GM23338 (cell line): ENCODE data around the gene ADORA1. TPM values are rescaled to one million over a fixed set of nuclear protein-coding genes. Genes with fewer than 3 reads are reported as not detected.

ENCODE experiments used
- ATAC-seq: fragments of 200-7000 bp; cut with Tn5 transposase; 3 replicates; pipeline ENCODE4 v1.9.1; 2020
- DNase-seq: peaks from one replicate; pipeline ENCODE4 v3.0.0-alpha.2; 2015; ENCODE audit warnings: low spot score
- H2AFZ ChIP-seq: fragments of 200-600 bp; sonication (generic); 2 replicates; pipeline ENCODE4 v1.8.0; 2016; ENCODE audit warnings: antibody characterized with exemption, mild to moderate bottlenecking, moderate library complexity
- H3F3A ChIP-seq: fragments of 200-600 bp; sonication (generic); replicated peaks from 2 replicates; pipeline ENCODE4 v1.8.0; 2017; ENCODE audit warnings: antibody characterized with exemption, mixed run types, low read depth
- H3K27ac ChIP-seq: fragments of 200-600 bp; sonication (generic); 2 replicates; pipeline ENCODE4 v1.6.1; 2016; ENCODE audit warnings: low read depth
- H3K27me3 ChIP-seq: fragments of 200-600 bp; sonication (generic); 2 replicates; pipeline ENCODE4 v1.8.0; 2016; ENCODE audit warnings: mild to moderate bottlenecking, mixed run types, moderate library complexity; ENCODE audit not compliant: insufficient read depth
- H3K36me3 ChIP-seq: fragments of 200-600 bp; sonication (generic); 2 replicates; pipeline ENCODE4 v1.8.0; 2016; ENCODE audit warnings: mild to moderate bottlenecking; ENCODE audit not compliant: insufficient read depth
- H3K4me1 ChIP-seq: fragments of 200-600 bp; sonication (generic); 2 replicates; pipeline ENCODE4 v1.8.0; 2016; ENCODE audit warnings: mild to moderate bottlenecking, moderate library complexity; ENCODE audit not compliant: insufficient read depth
- H3K4me2 ChIP-seq: fragments of 200-600 bp; sonication (generic); 2 replicates; pipeline ENCODE4 v1.7.1; 2017; ENCODE audit warnings: mixed run types
- H3K4me3 ChIP-seq: fragments of 200-600 bp; sonication (generic); 2 replicates; pipeline ENCODE4 v1.6.1; 2016; ENCODE audit warnings: mixed run types
- H3K79me2 ChIP-seq: fragments of 200-600 bp; sonication (generic); replicated peaks from 2 replicates; pipeline ENCODE4 v1.8.0; 2017; ENCODE audit warnings: mild to moderate bottlenecking; ENCODE audit not compliant: insufficient read depth
- H3K9me2 ChIP-seq: fragments of 200-600 bp; sonication (generic); 2 replicates; pipeline ENCODE4 v1.8.0; 2017; ENCODE audit not compliant: insufficient read depth
- H4K20me1 ChIP-seq: fragments of 200-600 bp; sonication (generic); replicated peaks from 2 replicates; pipeline ENCODE4 v1.8.0; 2017; ENCODE audit warnings: mild to moderate bottlenecking; ENCODE audit not compliant: insufficient read depth
- H3K27ac Mint-ChIP-seq: 2 replicates; pipeline ENCODE4 v1.8.0; 2020; ENCODE audit warnings: inconsistent platforms, mild to moderate bottlenecking, moderate library complexity, mixed read lengths
- H3K27me3 Mint-ChIP-seq: 3 replicates; pipeline ENCODE4 v1.8.0; 2022; ENCODE audit warnings: low read depth, mild to moderate bottlenecking, moderate library complexity, mixed read lengths, inconsistent platforms; ENCODE audit not compliant: insufficient read depth, poor library complexity
- H3K36me3 Mint-ChIP-seq: 3 replicates; pipeline ENCODE4 v1.8.0; 2021; ENCODE audit warnings: low read depth, mild to moderate bottlenecking, inconsistent platforms, moderate library complexity, mixed read lengths
- H3K4me1 Mint-ChIP-seq: 3 replicates; pipeline ENCODE4 v1.8.0; 2020; ENCODE audit warnings: mild to moderate bottlenecking, inconsistent platforms, mixed read lengths
- H3K4me3 Mint-ChIP-seq: 3 replicates; pipeline ENCODE4 v1.8.0; 2021; ENCODE audit warnings: moderate library complexity, mild to moderate bottlenecking, inconsistent platforms, mixed read lengths
- H3K9me3 Mint-ChIP-seq: 3 replicates; pipeline ENCODE4 v1.8.0; 2020; ENCODE audit warnings: moderate library complexity, mild to moderate bottlenecking, inconsistent platforms, mixed read lengths
- CTCF ChIP-seq, 2 experiments: fragments of 200-600 bp in 1 of 2; sonication (generic) in 1 of 2; conservative IDR thresholded peaks; 2 replicates each; pipeline versions ENCODE4 v1.5.1 to v1.6.1; 2016 to 2017; ENCODE audit warnings: antibody characterized with exemption in 2 of 2, low read depth in 2 of 2, mild to moderate bottlenecking in 2 of 2, moderate library complexity in 1 of 2
- EZH2 ChIP-seq: fragments of 200-600 bp; sonication (generic); IDR thresholded peaks from one replicate; pipeline ENCODE4 v1.8.0; 2017; ENCODE audit warnings: antibody characterized with exemption, mild to moderate bottlenecking, low read depth; ENCODE audit not compliant: unreplicated experiment
- NANOG ChIP-seq: IDR thresholded peaks from 2 replicates; pipeline ENCODE4 v1.6.1; 2016; ENCODE audit warnings: antibody characterized with exemption, borderline replicate concordance
- POLR2AphosphoS5 ChIP-seq: IDR thresholded peaks from 2 replicates; pipeline ENCODE4 v1.6.1; 2016; ENCODE audit warnings: antibody characterized with exemption, low read depth
- REST ChIP-seq: IDR thresholded peaks from one replicate; pipeline ENCODE4 v1.6.1; 2018; ENCODE audit warnings: antibody characterized with exemption; ENCODE audit not compliant: unreplicated experiment
- STAT1 ChIP-seq: IDR thresholded peaks from one replicate; pipeline ENCODE4 v1.6.1; 2016; ENCODE audit warnings: antibody characterized with exemption; ENCODE audit not compliant: unreplicated experiment
- ZNF114 ChIP-seq: fragments of 250-450 bp; sonication (Bioruptor Pico); IDR thresholded peaks from 2 replicates; pipeline ENCODE4 v1.5.0; 2020; ENCODE audit warnings: mild to moderate bottlenecking, moderate library complexity
- ZNF331 ChIP-seq: fragments of 250-450 bp; sonication (Bioruptor Pico); IDR thresholded peaks from 2 replicates; pipeline ENCODE4 v1.5.0; 2020; ENCODE audit warnings: low read depth, mild to moderate bottlenecking, moderate library complexity
- ZNF462 ChIP-seq: fragments of 250-450 bp; sonication (Bioruptor Pico); IDR thresholded peaks from 2 replicates; pipeline ENCODE4 v1.5.0; 2020; ENCODE audit warnings: mild to moderate bottlenecking, moderate library complexity
- polyA plus RNA-seq: library from polyadenylated mRNA; unstranded; fragments of >200 nt; fragmentation: Nextera tagmentation; extraction: Ambion mirVana; gene quantifications from 2 replicates; pipeline ENCODE4 v1.2.1, GENCODE V29; 2016
- total RNA-seq: library from RNA; depleted of rRNA; stranded (reverse); fragments of >200 nt; shearing (Covaris generic); gene quantifications from 2 replicates; pipeline ENCODE4 v1.2.3, GENCODE V29; 2014

ADORA1 gene
- total and polyA plus RNA-seq, 2 experiments from 2014 or later, result 0.63 to 1.8 TPM

GRCh38 chr1:203168991-203169390 is 41.5 kb downstream of the ADORA1 start:
- H3K4me2 ChIP-seq, result no peak overlapping the region
- no peak overlapping the region for H3K4me3 ChIP-seq
- H3K27me3 Mint-ChIP-seq, result peaks cover 11% of the 10 kb centered on the region
- TF ChIP-seq EZH2, result no peak
- no peaks in the 10 kb centered on the region for H4K20me1 ChIP-seq
- no peak for ATAC-seq
- no peaks in the 10 kb centered on the region for H3K9me2 ChIP-seq
- no peak for DNase-seq
- H3K4me3 Mint-ChIP-seq, result no peak overlapping the region
- H3K27ac Mint-ChIP-seq, result no peak overlapping the region
- no peaks in the 10 kb centered on the region; the same call in 1 of the 2 replicates for H3K4me1 ChIP-seq
- no peak overlapping the region for H3K27ac ChIP-seq
- H3K27me3 ChIP-seq, result no peaks in the 10 kb centered on the region
- no peaks in the 10 kb centered on the region for H3K79me2 ChIP-seq
- peaks cover 2% of the 10 kb centered on the region; the same call in 1 of the 3 replicates for H3K4me1 Mint-ChIP-seq
- no peaks in the 10 kb centered on the region for H3K9me3 Mint-ChIP-seq
- H3K36me3 Mint-ChIP-seq, result no peaks in the 10 kb centered on the region; the same call in 2 of the 3 replicates
- no peaks in the 10 kb centered on the region for H3F3A ChIP-seq
- H3K36me3 ChIP-seq, result no peaks in the 10 kb centered on the region
- H2AFZ ChIP-seq, result no peak overlapping the region

GRCh38 chr1:203169770-203170520 is 42.4 kb downstream of the ADORA1 start:
- H3K36me3 ChIP-seq, result no peaks in the 10 kb centered on the region
- Mint-ChIP-seq H3K36me3 (no peaks in the 10 kb centered on the region; the same call in 2 of the 3 replicates), H3K27me3 (peaks cover 13% of the 10 kb centered on the region), H3K4me3 (no peak overlapping the region), H3K9me3 (no peaks in the 10 kb centered on the region), H3K27ac (no peak overlapping the region), H3K4me1 (peaks cover 2% of the 10 kb centered on the region; the same call in 1 of the 3 replicates)
- H3K27ac ChIP-seq, result no peak overlapping the region
- no peaks in the 10 kb centered on the region for H3F3A ChIP-seq
- H3K4me1 ChIP-seq, result no peaks in the 10 kb centered on the region; the same call in 1 of the 2 replicates
- H3K9me2 ChIP-seq, result no peaks in the 10 kb centered on the region
- H3K79me2 ChIP-seq, result no peaks in the 10 kb centered on the region
- DNase-seq (no peak), ATAC-seq (no peak)
- no peaks in the 10 kb centered on the region for H4K20me1 ChIP-seq
- H3K4me3 ChIP-seq, result no peak overlapping the region
- H3K27me3 ChIP-seq, result no peaks in the 10 kb centered on the region
- H3K4me2 ChIP-seq, result no peak overlapping the region
- no peak overlapping the region for H2AFZ ChIP-seq
- TF ChIP-seq ZNF462 (CRISPR knock-in tag) (no peak), EZH2 (no peak), REST (no peak), POLR2AphosphoS5 (no peak), ZNF114 (CRISPR knock-in tag) (no peak), CTCF (conservative IDR thresholded peaks at IDR 0.05; ENCODE audit: low read depth in 2 of 2) (no peak), ZNF331 (CRISPR knock-in tag) (no peak), NANOG (no peak), STAT1 (no peak)
